ENCODE measurements around the gene DVL2. TPM values are rescaled to one million over a fixed set of nuclear protein-coding genes. Genes with fewer than 3 reads are reported as not detected.

Gene DVL2
- total RNA-seq, 2 experiments from 2014 or later = 49.1 to 53.3 TPM

DNA sequence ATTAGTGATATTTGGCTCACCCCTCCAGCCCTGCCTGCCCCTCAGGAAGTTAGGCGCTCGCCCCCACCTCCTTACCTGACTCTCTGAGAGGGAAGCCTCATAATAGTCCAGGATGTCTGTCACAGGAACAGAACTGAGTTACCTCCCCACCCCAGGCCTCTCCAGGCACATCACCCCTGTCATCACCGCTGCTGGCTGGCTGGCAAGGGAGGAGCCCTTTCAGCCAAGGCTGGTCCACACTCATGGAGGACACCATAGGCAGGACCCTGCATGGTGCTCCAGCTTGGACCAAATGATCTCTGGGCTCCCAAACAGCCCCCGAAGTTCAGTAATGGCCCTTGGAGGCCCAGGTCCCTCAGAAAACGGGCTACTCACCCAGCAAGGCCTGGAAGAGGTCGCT lies 16.2 kb downstream of the DVL2 start:
- Mint-ChIP-seq H3K9me3 (ENCODE audit: low read depth) (no peaks in the 10 kb centered on the region), H3K4me1 (peaks cover 65% of the 10 kb centered on the region), H3K36me3 (ENCODE audit: low read depth) (peaks cover 15% of the 10 kb centered on the region), H3K27me3 (no peaks in the 10 kb centered on the region), H3K4me3 (peak overlapping the region; percentile 63), H3K27ac (peak overlapping the region; percentile 96)
- DNase-seq (peak; percentile 38), ATAC-seq (no peak)
- CTCF ChIA-PET = no interaction called here
- POLR2A ChIA-PET = interaction anchor here (0.5 to 0.8 kb wide), 3 partner anchors 12 to 295 kb away, joined by 3 read pairs; no protein-coding TSS in a partner anchor
- intact Hi-C loops (cut with DNase I, micrococcal nuclease) = loop anchor here in 1 of 2 experiments (10.0 kb wide), 1 partner anchor 573 kb away; the partner anchor contains the start of genes KIAA0753 and TXNDC17

DNA sequence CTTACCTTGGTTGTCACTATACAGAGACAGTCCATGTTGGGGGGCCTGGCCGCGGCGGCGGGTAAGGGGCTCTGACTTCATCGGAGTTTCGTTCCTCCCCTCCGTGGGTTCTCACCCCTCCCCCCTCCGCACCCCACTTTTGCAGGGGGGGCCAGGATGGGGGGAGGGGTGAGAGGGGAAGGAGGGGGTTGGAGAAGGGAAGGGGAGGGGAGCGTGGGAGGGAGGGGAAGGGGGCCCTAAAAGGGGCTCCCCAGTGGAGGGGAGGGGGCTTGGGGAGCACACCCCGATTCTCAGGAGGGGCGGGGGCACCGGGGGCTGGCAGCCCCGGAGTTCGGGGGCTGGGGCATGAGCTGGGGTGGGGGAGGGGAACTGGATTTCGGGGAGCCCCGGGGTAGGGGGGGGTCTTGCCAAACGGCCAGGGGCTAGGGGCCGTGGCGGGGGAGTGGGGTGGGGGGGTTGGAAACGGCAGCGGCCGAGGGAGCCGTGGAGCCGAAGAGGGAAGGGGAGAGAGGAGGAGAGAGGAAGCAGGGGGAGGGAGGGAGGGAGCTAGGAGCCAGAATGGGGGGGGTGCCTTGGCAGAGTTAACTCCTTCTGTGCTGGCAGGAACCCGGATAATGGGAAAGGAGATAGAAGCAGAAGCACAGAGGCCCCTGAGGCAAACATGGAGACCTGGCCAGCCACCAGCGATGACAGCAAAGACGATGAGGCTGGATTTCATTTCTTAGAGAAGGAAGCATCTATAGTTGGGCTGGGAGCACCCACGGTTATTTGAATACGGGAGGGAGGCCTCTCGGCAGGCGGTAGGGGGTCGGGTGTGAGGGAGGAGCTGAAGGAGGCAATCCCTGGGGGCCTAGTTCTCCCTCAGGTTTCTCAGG lies 17.0 kb downstream of the DVL2 start:
- intact Hi-C loops (cut with DNase I, micrococcal nuclease) = loop anchor here in 1 of 2 experiments (10.0 kb wide), 1 partner anchor 573 kb away; the partner anchor contains the start of genes KIAA0753 and TXNDC17
- CTCF ChIA-PET = no interaction called here
- H3K9me3 Mint-ChIP-seq (ENCODE audit: low read depth) = no peaks in the 10 kb centered on the region
- peak overlapping the region; percentile 63 for H3K4me3 Mint-ChIP-seq
- H3K27me3 Mint-ChIP-seq = no peaks in the 10 kb centered on the region
- ATAC-seq (no peak), DNase-seq (peak; percentile 57)
- POLR2A ChIA-PET = interaction anchor here (0.8 kb wide), 1 partner anchor 13 kb away, joined by 3 read pairs; no protein-coding TSS in a partner anchor
- H3K36me3 Mint-ChIP-seq (ENCODE audit: low read depth) = peaks cover 9% of the 10 kb centered on the region
- H3K27ac Mint-ChIP-seq = peak overlapping the region; percentile 96
- peaks cover 67% of the 10 kb centered on the region for H3K4me1 Mint-ChIP-seq

DNA sequence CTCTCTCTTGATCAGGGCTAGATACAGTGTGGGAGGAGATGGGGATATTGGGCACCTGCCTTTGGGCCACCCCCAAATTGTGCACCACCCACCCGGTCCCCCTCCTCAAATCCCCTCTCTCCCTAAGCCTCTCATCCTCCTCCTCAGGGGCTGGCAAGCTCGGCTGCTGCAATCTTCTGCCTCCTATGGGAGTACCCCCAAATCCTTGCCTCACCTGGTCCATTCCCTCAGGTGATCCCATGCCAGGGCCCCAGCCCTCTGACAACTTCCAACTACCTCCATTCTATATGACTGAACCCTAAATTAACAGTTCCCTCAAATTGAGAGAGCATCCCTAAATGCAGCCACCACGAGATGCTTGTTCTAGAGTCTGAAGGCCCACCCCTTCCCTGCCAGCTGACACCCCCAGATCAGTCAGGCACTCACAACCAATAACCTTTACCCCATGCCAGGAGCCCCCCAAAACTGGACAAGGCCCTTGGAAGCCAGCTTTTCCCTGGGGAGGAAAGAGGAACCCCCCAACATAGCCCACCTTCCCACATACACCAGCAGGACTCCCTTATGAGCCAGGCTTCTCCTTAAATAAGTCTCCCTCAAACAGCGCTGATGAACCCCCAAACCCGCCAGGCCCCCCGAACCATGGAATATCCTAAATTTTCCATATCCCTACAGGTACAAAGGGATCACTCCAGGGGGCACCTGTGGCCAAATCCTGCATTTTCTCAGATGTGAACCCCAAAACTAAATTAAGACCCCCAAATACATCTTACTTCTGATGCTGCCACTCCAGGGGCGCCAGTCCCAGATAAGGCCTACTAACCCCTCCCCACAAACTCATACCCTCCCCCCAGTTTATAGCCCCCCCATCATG lies 17.8 kb downstream of the DVL2 start:
- ChIA-PET POLR2A (no interaction called here), CTCF (no interaction called here)
- Mint-ChIP-seq H3K9me3 (ENCODE audit: low read depth) (no peaks in the 10 kb centered on the region), H3K4me1 (peaks cover 73% of the 10 kb centered on the region), H3K36me3 (ENCODE audit: low read depth) (peaks cover 9% of the 10 kb centered on the region), H3K27me3 (peaks cover 5% of the 10 kb centered on the region), H3K27ac (peak overlapping the region; percentile 62), H3K4me3 (peak overlapping the region; percentile 35)
- intact Hi-C loops (cut with DNase I, micrococcal nuclease) = loop anchor here in 1 of 2 experiments (10.0 kb wide), 1 partner anchor 572 kb away; the partner anchor contains the start of genes KIAA0753 and TXNDC17
- ATAC-seq (no peak), DNase-seq (no peak)

GRCh38 chr17:7215652-7216180 lies 18.6 kb downstream of the DVL2 start:
- Mint-ChIP-seq H3K27me3 (peaks cover 5% of the 10 kb centered on the region), H3K9me3 (ENCODE audit: low read depth) (no peaks in the 10 kb centered on the region), H3K4me3 (peak overlapping the region; percentile 81), H3K36me3 (ENCODE audit: low read depth) (peaks cover 5% of the 10 kb centered on the region), H3K4me1 (peaks cover 72% of the 10 kb centered on the region), H3K27ac (peak overlapping the region; percentile 62)
- ChIA-PET CTCF (no interaction called here), POLR2A (no interaction called here)
- DNase-seq (peak; percentile 32), ATAC-seq (no peak)
- intact Hi-C loops (cut with DNase I, micrococcal nuclease) = loop anchor here (2.0 to 10.0 kb wide), 4 partner anchors 37 to 571 kb away; partner anchors contain the start of genes ELP5 (in 1 of the 2), KIAA0753 (in 1 of the 2), TP53 (in 1 of the 2) and TXNDC17 (in 1 of the 2)

DNA sequence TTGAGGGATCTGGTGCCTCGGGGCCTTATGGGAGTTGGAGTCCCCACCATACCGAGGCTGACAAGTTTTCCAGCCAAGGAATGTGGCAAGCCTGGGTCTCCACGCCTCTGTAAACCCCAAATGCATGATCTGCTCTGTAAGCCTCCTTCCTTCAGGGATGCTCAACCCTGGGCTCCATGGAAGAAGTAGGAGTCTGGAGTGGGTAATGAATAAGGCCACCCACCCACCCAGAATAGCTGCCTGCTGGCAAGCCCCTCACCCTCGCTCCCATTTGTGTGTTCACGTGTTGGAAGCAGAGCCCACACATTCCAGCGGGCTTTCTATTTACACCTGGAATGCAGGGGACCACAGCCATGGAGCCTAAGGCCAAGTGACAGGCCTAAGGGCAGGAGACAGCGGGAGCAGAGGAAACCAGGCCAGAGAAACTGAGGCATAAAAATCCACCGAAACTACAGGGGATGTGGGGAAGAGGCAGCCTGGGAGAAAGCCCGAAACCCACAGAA lies 19.1 kb downstream of the DVL2 start:
- DNase-seq = no peak
- Mint-ChIP-seq H3K4me1 (peaks cover 69% of the 10 kb centered on the region), H3K9me3 (ENCODE audit: low read depth) (no peaks in the 10 kb centered on the region), H3K36me3 (ENCODE audit: low read depth) (no peaks in the 10 kb centered on the region), H3K27me3 (peaks cover 5% of the 10 kb centered on the region), H3K27ac (peak overlapping the region; percentile 93), H3K4me3 (peak overlapping the region; percentile 81)
- ATAC-seq = no peak
- POLR2A ChIA-PET = interaction anchor here (0.6 kb wide), 1 partner anchor 1774 kb away, joined by 4 read pairs; no protein-coding TSS in a partner anchor
- CTCF ChIA-PET = interaction anchor here (1.6 to 1.8 kb wide), 2 partner anchors 20 to 169 kb away, joined by 3 to 7 read pairs; no protein-coding TSS in a partner anchor
- intact Hi-C loops (cut with DNase I, micrococcal nuclease) = loop anchor here (2.0 to 10.0 kb wide), 4 partner anchors 38 to 570 kb away; partner anchors contain the start of genes ELP5 (in 1 of the 2), KIAA0753 (in 1 of the 2), TP53 (in 1 of the 2) and TXNDC17 (in 1 of the 2)

DNA sequence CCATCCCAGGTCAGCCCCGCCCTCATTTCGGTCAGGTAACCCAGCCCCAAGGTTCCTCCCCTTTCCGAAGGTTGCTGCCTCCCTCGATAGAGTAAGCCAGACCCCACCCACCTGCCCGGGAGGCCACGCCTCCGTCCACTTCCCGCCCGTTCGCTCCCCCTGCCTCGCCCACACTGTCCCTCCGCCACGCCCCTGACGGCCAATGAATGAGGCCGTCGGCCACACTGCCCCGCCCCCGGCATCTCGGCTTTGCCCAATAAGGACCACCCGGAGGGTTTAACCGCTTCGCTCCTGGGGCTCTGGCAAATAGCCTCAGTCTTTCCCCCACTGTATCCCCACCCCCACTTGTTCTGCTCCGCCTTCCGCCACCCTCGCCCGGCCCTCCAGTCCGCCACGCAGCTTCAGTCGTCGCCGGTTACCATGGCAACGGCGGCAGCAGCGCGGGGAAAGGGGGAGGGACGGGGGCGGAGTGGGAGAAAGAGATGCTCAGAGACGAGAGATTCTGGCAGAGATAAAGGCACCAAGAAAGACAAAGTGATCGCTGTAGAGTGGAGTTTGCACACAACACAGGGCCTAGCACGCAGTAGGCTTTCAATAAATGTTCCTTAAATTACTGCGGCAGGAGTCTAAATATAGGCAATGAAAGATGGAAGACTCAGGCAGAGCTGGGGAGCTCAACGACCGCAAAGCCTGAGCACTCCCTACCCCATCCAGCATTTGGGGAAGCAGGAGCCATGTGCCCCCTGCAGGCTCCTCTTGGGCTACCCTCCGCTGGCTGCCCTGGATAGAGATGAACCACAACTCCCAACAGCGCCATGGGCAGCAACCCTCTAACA lies 19.8 kb downstream of the DVL2 start:
- Mint-ChIP-seq H3K9me3 (ENCODE audit: low read depth) (no peaks in the 10 kb centered on the region), H3K27ac (peak overlapping the region; percentile 93), H3K36me3 (ENCODE audit: low read depth) (no peaks in the 10 kb centered on the region), H3K4me3 (peak overlapping the region; percentile 81), H3K27me3 (peaks cover 7% of the 10 kb centered on the region), H3K4me1 (peaks cover 71% of the 10 kb centered on the region)
- ChIA-PET CTCF (interaction anchor here (0.6 to 1.8 kb wide), 4 partner anchors 10 to 169 kb away, joined by 3 to 7 read pairs (median 3); partner anchors contain the start of gene GABARAP), POLR2A (interaction anchor here (0.5 to 0.6 kb wide), 2 partner anchors 42 to 1773 kb away, joined by 4 read pairs; no protein-coding TSS in a partner anchor)
- intact Hi-C loops (cut with DNase I, micrococcal nuclease) = loop anchor here (1.0 to 10.0 kb wide), 16 partner anchors 9 to 570 kb away; partner anchors contain the start of genes DVL2 (in 2 of the 2), ELP5 (in 2 of the 2), PHF23 (in 2 of the 2) and EIF5A (in 1 of the 2)
- peak; percentile 82 for ATAC-seq
- DNase-seq = peak; percentile 100

GRCh38 chr17:7213895-7214299 lies 20.4 kb downstream of the DVL2 start:
- POLR2A ChIA-PET = interaction anchor here (0.5 kb wide), 1 partner anchor 43 kb away, joined by 4 read pairs; no protein-coding TSS in a partner anchor
- Mint-ChIP-seq H3K27me3 (peaks cover 7% of the 10 kb centered on the region), H3K4me1 (peaks cover 65% of the 10 kb centered on the region), H3K9me3 (ENCODE audit: low read depth) (no peaks in the 10 kb centered on the region), H3K4me3 (peak overlapping the region; percentile 81), H3K36me3 (ENCODE audit: low read depth) (no peaks in the 10 kb centered on the region), H3K27ac (peak overlapping the region; percentile 93)
- intact Hi-C loops (cut with DNase I, micrococcal nuclease) = loop anchor here (1.0 to 10.0 kb wide), 16 partner anchors 9 to 569 kb away; partner anchors contain the start of genes DVL2 (in 2 of the 2), ELP5 (in 2 of the 2), PHF23 (in 2 of the 2) and EIF5A (in 1 of the 2)
- DNase-seq = peak; percentile 79
- CTCF ChIA-PET = interaction anchor here (0.8 to 1.8 kb wide), 3 partner anchors 21 to 168 kb away, joined by 3 to 7 read pairs (median 3); partner anchors contain the start of gene GABARAP
- peak; percentile 0 for ATAC-seq

DNA sequence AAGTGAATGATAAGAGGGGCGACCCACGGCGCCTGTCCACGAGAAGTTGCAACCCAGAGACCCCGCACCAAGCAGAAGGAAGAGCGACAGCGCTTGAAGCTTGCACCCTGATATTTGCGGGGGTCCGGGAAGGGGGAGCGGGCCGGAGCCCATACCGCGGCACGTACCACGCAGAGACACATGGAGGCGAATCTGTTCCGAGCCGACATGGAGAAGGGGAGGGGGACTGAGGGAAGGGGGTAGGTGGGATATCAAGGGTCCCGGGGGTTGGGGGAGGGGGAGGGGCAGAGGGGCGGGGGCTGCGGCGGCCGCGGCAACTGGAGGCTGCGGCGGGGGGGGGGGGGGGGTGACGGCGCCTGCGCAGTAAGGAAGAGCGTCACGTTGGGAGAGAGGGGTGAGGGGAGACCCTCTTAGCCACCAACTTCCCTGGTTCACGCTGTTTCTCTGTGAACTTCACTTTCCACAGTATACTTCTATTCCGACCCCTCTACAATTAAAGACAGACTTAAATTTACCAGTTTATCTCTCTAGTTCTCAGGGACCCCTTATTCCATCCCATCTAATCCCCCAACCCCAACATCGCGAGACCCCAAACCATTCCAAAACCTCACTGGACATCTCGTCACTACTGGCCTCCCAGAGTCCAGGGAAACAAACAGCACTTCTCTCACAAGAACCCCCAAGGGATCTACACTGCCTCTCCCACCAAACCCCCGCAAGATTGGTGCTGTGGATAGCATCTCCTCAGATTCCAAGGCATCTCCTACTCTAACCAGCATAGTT lies 22.6 kb downstream of the DVL2 start:
- Mint-ChIP-seq H3K9me3 (ENCODE audit: low read depth) (no peaks in the 10 kb centered on the region), H3K4me1 (peaks cover 48% of the 10 kb centered on the region), H3K27me3 (peaks cover 7% of the 10 kb centered on the region), H3K27ac (no peak overlapping the region), H3K4me3 (peak overlapping the region; percentile 20), H3K36me3 (ENCODE audit: low read depth) (no peaks in the 10 kb centered on the region)
- ATAC-seq = no peak
- intact Hi-C loops (cut with DNase I, micrococcal nuclease) = loop anchor here in 1 of 2 experiments (10.0 kb wide), 1 partner anchor 567 kb away; the partner anchor contains the start of genes KIAA0753 and TXNDC17
- no peak for DNase-seq
- ChIA-PET POLR2A (no interaction called here), CTCF (no interaction called here)

- Mint-ChIP-seq H3K4me3 (no peak overlapping the region), H3K27ac (no peak overlapping the region), H3K27me3 (peaks cover 7% of the 10 kb centered on the region), H3K36me3 (ENCODE audit: low read depth) (no peaks in the 10 kb centered on the region), H3K4me1 (peaks cover 42% of the 10 kb centered on the region), H3K9me3 (ENCODE audit: low read depth) (no peaks in the 10 kb centered on the region)
- intact Hi-C loops (cut with DNase I, micrococcal nuclease) = no loop called here
- POLR2A ChIA-PET = no interaction called here
- no peak for ATAC-seq
- CTCF ChIA-PET = no interaction called here
- no peak for DNase-seq
These were observed 25.4 kb downstream of the DVL2 start for GRCh38 chr17:7208754-7209460.

Measured in activated CD4-positive, alpha-beta T cell treated with anti-CD3 and anti-CD28 coated beads for 36 hours (primary cell).